HepG2 (cell line): ENCODE results near the gene KRT82. TPM values are rescaled to one million over a fixed set of nuclear protein-coding genes. Genes with fewer than 3 reads are reported as not detected.

ENCODE experiments used
- ATAC-seq: fragments of 200-7000 bp; cut with Tn5 transposase; 3 replicates; pipeline ENCODE4 v1.9.1; 2020; ENCODE audit warnings: mild to moderate bottlenecking, moderate library complexity
- BruUV-seq: library from RNA; stranded (reverse); fragments of 400-500 nt; replicated peaks from 2 replicates; lab custom pipeline; 2021; lab: Mats Ljungman, UMichigan
- CTCF ChIA-PET: fragments of 300-600 bp; formaldehyde crosslinking; extraction: SDS; loops from one replicate; lab custom pipeline; 2021; ENCODE audit warnings: low total read pairs, inconsistent platforms, low intra/inter-chr PET ratio; lab: Yijun Ruan, JAX
- POLR2A ChIA-PET: fragments of 350-600 bp; sonication (Branson Sonifier 250); formaldehyde crosslinking; loops from one replicate; lab custom pipeline; 2020; ENCODE audit warnings: antibody characterized with exemption, inconsistent platforms; lab: Yijun Ruan, JAX
- DNase-seq: peaks from one replicate; pipeline ENCODE4 v3.0.0-alpha.2; 2015; ENCODE audit warnings: low spot score
- FAIRE-seq: peaks from 3 replicates; lab custom pipeline; 2011; peaks lifted over from hg19 to GRCh38; lab: Jason Lieb, UNC
- H2AFZ ChIP-seq: one replicate; pipeline ENCODE4 v1.6.1; 2011; ENCODE audit warnings: low read length, inconsistent platforms
- H3K27ac ChIP-seq: fragments of 300-600 bp; 3 replicates; pipeline ENCODE4 v1.8.0; 2011; ENCODE audit warnings: mixed run types, mild to moderate bottlenecking, mixed read lengths, low read length, inconsistent platforms; ENCODE audit not compliant: insufficient read depth; ENCODE audit errors: extremely low read length
- H3K27me3 ChIP-seq, 2 experiments: fragments of 200-600 bp in 1 of 2; 2 replicates in 1 of 2; 3 replicates in 1 of 2; pipeline versions ENCODE4 v1.6.0 to v1.8.0; 2011; ENCODE audit warnings: low read length in 2 of 2, mild to moderate bottlenecking in 2 of 2, moderate library complexity in 2 of 2, inconsistent platforms in 1 of 2; ENCODE audit not compliant: insufficient read depth in 2 of 2, control insufficient read depth in 1 of 2
- H3K36me3 ChIP-seq, 2 experiments: fragments of 200-600 bp in 1 of 2; replicated peaks in 1 of 2; 2 replicates in 1 of 2; 3 replicates in 1 of 2; pipeline versions ENCODE4 v1.5.1 to v1.8.0; 2011; ENCODE audit warnings: low read length in 2 of 2, inconsistent platforms in 1 of 2; ENCODE audit not compliant: insufficient read depth in 2 of 2, control insufficient read depth in 1 of 2
- H3K4me1 ChIP-seq: 2 replicates; pipeline ENCODE4 v1.5.1; 2012; ENCODE audit warnings: low read length, inconsistent platforms; ENCODE audit not compliant: insufficient read depth
- H3K4me2 ChIP-seq: 2 replicates; pipeline ENCODE4 v1.6.0; 2011; ENCODE audit warnings: low read depth, low read length, inconsistent platforms
- H3K4me3 ChIP-seq, 3 experiments: fragments of 200-600 bp in 1 of 3; sonication (generic), shearing (Covaris generic) in 1 of 3; replicated peaks in 1 of 3; 2 replicates each; pipeline ENCODE4 v1.5.1; 2011 to 2016; ENCODE audit warnings: low read length in 3 of 3, inconsistent platforms in 2 of 3, low read depth in 2 of 3, mild to moderate bottlenecking in 2 of 3, control low read depth in 1 of 3, mixed read lengths in 1 of 3; ENCODE audit not compliant: insufficient read depth in 1 of 3
- H3K79me2 ChIP-seq: one replicate; pipeline ENCODE4 v1.6.1; 2011; ENCODE audit warnings: low read length, inconsistent platforms; ENCODE audit not compliant: insufficient read depth
- H3K9ac ChIP-seq: 2 replicates; pipeline ENCODE4 v1.6.0; 2011; ENCODE audit warnings: mild to moderate bottlenecking, low read depth, low read length, inconsistent platforms; ENCODE audit not compliant: insufficient read depth
- H3K9me3 ChIP-seq: 2 replicates; pipeline ENCODE4 v1.5.1; 2012; ENCODE audit warnings: mild to moderate bottlenecking, low read length
- H4K20me1 ChIP-seq: 2 replicates; pipeline ENCODE4 v1.6.0; 2011; ENCODE audit warnings: inconsistent platforms, mild to moderate bottlenecking, low read length, moderate library complexity; ENCODE audit not compliant: insufficient read depth
- KLF6 ChIP-seq: IDR thresholded peaks from 2 replicates; pipeline ENCODE4 v1.8.0; 2016; ENCODE audit warnings: missing biosample characterization, missing genetic modification reagents
- PATZ1 ChIP-seq: sonication (generic); formaldehyde crosslinking; IDR thresholded peaks from 2 replicates; pipeline ENCODE4 v1.4.0; 2020; ENCODE audit warnings: missing genetic modification reagents
- RAD21 ChIP-seq: fragments of 450-650 bp; formaldehyde crosslinking; IDR thresholded peaks from 2 replicates; pipeline ENCODE4 v1.5.0; 2020; ENCODE audit warnings: mild to moderate bottlenecking
- SMC3 ChIP-seq: IDR thresholded peaks from 2 replicates; pipeline ENCODE4 v1.6.1; 2011; ENCODE audit warnings: low read length, improper control_type of control experiment
- SNAPC2 ChIP-seq: sonication (generic); formaldehyde crosslinking; IDR thresholded peaks from 2 replicates; pipeline ENCODE4 v1.8.1; 2022; ENCODE audit warnings: mild to moderate bottlenecking, missing genetic modification reagents
- STAG1 ChIP-seq: sonication (generic); formaldehyde crosslinking; IDR thresholded peaks from 2 replicates; pipeline ENCODE4 v1.4.0; 2020; ENCODE audit warnings: missing genetic modification reagents
- ZNF263 ChIP-seq: sonication (generic); formaldehyde crosslinking; IDR thresholded peaks from 2 replicates; pipeline ENCODE4 v1.4.0; 2020; ENCODE audit warnings: missing genetic modification reagents
- WGBS: methylation state at CpG from one replicate; pipeline ENCODE4 v1.1.6; 2017; ENCODE audit warnings: low lambda C conversion rate; 5-methylcytosine and 5-hydroxymethylcytosine counted together
- in situ Hi-C: cut with HindIII; loops from 2 replicates; pipeline ENCODE4 v1.10.0; 2017; ENCODE audit warnings: low pct_unique_long_range_greater_than_20kb; ENCODE audit not compliant: extremely low pct_ligation_motif_present
- intact Hi-C: fragments of 100-400 bp; cut with micrococcal nuclease; formaldehyde crosslinking; loops from one replicate; pipeline ENCODE4 v1.10.0; 2022; ENCODE audit not compliant: unreplicated experiment
- polyA plus RNA-seq, 8 experiments: library from polyadenylated mRNA; depleted of rRNA in 3 of 8; stranded (reverse) in 7 of 8; unstranded in 1 of 8; fragments of >200 nt; fragmentation: Illumina TruSeq in 4 of 8; extraction: Trizol in 4 of 8; gene quantifications; 2 replicates each; pipeline versions ENCODE4 v1.2.1 to v1.2.3, GENCODE V29; 2011 to 2016; ENCODE audit warnings: low read depth in 4 of 8, missing spikeins in 1 of 8, mixed read lengths in 1 of 8; ENCODE audit not compliant: insufficient read depth in 1 of 8
- total RNA-seq, 5 experiments: library from RNA; depleted of rRNA; stranded (reverse); fragments of >200 nt; fragmentation: Illumina TruSeq; extraction: Trizol; gene quantifications; 2 replicates each; pipeline ENCODE4 v1.2.3, GENCODE V29; 2016; ENCODE audit warnings: low read depth in 1 of 5
- TF ChIP-seq, protein P1 (sequence below): sonication (generic); formaldehyde crosslinking; IDR thresholded peaks from 2 replicates; pipeline ENCODE4 v1.5.0; 2020; ENCODE audit warnings: mild to moderate bottlenecking, missing genetic modification reagents, borderline replicate concordance
- TF ChIP-seq, protein P2 (sequence below): sonication (generic); formaldehyde crosslinking; IDR thresholded peaks from 2 replicates; pipeline ENCODE4 v1.5.0; 2020; ENCODE audit warnings: mild to moderate bottlenecking, missing genetic modification reagents, moderate library complexity

Gene KRT82
- total and polyA plus RNA-seq, 2 of the 13 experiments (the other 11 are each of a cell fraction or from before 2014, with no cell fraction given), result not detected

DNA sequence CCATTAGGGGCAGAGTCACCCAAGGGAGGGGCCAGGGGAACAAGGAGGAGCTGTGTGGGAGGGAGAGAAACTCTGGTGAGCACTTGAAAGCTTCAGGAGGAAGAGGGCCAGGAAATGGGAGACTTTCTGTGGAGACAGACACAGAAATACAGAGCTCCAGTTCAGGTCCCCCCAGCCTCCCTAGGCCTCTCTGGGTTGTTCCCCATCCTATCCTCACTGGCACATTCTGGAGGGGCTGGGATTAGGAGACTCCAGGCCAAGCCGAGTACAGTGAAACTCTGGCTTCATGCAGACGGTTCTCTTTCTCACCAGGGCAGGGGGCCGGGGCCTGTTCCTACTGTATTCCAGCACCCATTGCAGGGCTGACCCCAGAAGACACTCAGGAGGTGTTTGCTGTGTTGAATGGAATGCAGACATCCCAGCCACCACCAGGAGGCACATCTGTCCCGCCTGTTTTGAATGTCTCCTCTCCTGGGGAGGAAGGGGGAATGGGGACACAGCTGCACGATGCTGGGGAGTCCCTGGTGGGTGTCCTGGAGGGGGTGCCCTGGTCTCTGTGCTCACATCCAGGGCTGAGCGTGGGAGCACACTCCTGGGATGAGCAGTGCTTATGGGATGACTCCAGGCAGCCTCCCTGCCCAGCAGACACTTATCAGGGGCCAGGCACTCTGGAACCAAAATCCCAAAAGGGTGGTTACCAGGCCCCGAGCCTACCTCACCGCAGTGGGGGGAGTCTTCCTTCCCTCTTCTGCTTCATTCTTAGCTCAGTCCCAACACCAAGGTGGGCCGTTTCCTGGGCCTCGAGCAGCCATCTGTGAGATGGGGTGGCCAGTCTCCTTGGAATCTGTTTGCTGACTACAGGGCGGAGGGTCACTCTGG, 15.2 kb downstream of the KRT82 start:
- ChIA-PET CTCF (interaction anchor here (0.7 kb wide), 1 partner anchor 489 kb away, joined by 6 read pairs; no protein-coding TSS in a partner anchor), POLR2A (no interaction called here)
- Histone ChIP-seq H3K4me3 (no peak overlapping the region), H3K79me2 (no peaks in the 10 kb centered on the region), H3K4me2 (no peak overlapping the region), H4K20me1 (no peaks in the 10 kb centered on the region), H3K4me1 (no peaks in the 10 kb centered on the region), H3K9me3 (no peaks in the 10 kb centered on the region), H2AFZ (no peak overlapping the region), H3K9ac (no peak overlapping the region)
- peak; percentile 44 for FAIRE-seq
- peak; percentile 77 for ATAC-seq
- peak; percentile 10 for DNase-seq
- WGBS, result 15% methylated on average over 5 of the region's 11 CpGs
- no TSS peak for BruUV-seq
- TF ChIP-seq ZNF263 (CRISPR knock-in tag), result peak; percentile 74
- TF ChIP-seq, protein P1, sequence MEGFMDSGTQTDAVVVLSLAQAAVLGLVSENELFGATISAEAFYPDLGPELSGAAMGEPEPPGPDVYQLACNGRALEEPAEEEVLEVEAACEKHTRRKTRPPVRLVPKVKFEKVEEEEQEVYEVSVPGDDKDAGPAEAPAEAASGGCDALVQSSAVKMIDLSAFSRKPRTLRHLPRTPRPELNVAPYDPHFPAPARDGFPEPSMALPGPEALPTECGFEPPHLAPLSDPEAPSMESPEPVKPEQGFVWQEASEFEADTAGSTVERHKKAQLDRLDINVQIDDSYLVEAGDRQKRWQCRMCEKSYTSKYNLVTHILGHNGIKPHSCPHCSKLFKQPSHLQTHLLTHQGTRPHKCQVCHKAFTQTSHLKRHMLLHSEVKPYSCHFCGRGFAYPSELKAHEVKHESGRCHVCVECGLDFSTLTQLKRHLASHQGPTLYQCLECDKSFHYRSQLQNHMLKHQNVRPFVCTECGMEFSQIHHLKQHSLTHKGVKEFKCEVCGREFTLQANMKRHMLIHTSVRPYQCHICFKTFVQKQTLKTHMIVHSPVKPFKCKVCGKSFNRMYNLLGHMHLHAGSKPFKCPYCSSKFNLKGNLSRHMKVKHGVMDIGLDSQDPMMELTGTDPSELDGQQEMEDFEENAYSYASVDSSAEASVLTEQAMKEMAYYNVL, result no peak
- TF ChIP-seq PATZ1 (CRISPR knock-in tag), result 0 out of 2 replicates have a peak, but pooled peaks have one; percentile 25
- TF ChIP-seq RAD21 (CRISPR knock-in tag), result peak; percentile 27; the same call in 1 of the 2 replicates
- no peak for TF ChIP-seq SNAPC2 (CRISPR knock-in tag)
- TF ChIP-seq STAG1 (CRISPR knock-in tag), result peak; percentile 59
- TF ChIP-seq SMC3, result peak; percentile 17; the same call in 1 of the 2 replicates
- no peak for TF ChIP-seq KLF6 (CRISPR knock-in tag)
- TF ChIP-seq, protein P2, sequence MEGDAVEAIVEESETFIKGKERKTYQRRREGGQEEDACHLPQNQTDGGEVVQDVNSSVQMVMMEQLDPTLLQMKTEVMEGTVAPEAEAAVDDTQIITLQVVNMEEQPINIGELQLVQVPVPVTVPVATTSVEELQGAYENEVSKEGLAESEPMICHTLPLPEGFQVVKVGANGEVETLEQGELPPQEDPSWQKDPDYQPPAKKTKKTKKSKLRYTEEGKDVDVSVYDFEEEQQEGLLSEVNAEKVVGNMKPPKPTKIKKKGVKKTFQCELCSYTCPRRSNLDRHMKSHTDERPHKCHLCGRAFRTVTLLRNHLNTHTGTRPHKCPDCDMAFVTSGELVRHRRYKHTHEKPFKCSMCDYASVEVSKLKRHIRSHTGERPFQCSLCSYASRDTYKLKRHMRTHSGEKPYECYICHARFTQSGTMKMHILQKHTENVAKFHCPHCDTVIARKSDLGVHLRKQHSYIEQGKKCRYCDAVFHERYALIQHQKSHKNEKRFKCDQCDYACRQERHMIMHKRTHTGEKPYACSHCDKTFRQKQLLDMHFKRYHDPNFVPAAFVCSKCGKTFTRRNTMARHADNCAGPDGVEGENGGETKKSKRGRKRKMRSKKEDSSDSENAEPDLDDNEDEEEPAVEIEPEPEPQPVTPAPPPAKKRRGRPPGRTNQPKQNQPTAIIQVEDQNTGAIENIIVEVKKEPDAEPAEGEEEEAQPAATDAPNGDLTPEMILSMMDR (CRISPR knock-in tag), result peak; percentile 68
- TF ChIP-seq, all 625 proteins: peak for 6
- in situ Hi-C loops, result loop anchor here (25.0 kb wide), 1 partner anchor 596 kb away; no protein-coding TSS in a partner anchor
- Histone ChIP-seq H3K27me3 (peaks cover 0 to 9% of the 10 kb centered on the region in 2 experiments; a peak in 3 of 5 replicates), H3K36me3 (no peaks in the 10 kb centered on the region), H3K27ac (no peak overlapping the region)
- intact Hi-C loops, result no loop called here
